WTC11 (cell line): ENCODE results near the gene CTPS2. TPM values are rescaled to one million over a fixed set of nuclear protein-coding genes. Genes with fewer than 3 reads are reported as not detected.

ENCODE experiments used
- ATAC-seq: fragments of 200-7000 bp; cut with Tn5 transposase; 2 replicates; pipeline ENCODE4 v1.10.0; 2021; ENCODE audit warnings: mild to moderate bottlenecking, moderate library complexity
- CTCF ChIA-PET: fragments of 300-600 bp; sonication (Branson Sonifier 250); formaldehyde crosslinking; loops from one replicate; lab custom pipeline; 2021; ENCODE audit warnings: antibody characterized with exemption; lab: Charles Lee
- POLR2A ChIA-PET: fragments of 350-600 bp; sonication (Branson Sonifier 250); formaldehyde crosslinking; loops from one replicate; lab custom pipeline; 2021; ENCODE audit warnings: antibody characterized with exemption; lab: Charles Lee
- DNase-seq: peaks from one replicate; pipeline ENCODE4 v3.0.0; 2021; ENCODE audit warnings: low spot score
- H3K27ac Mint-ChIP-seq: 2 replicates; pipeline ENCODE4 v1.8.0; 2021; ENCODE audit warnings: mixed read lengths
- H3K27me3 Mint-ChIP-seq: 2 replicates; pipeline ENCODE4 v1.8.0; 2021; ENCODE audit warnings: low read depth, mild to moderate bottlenecking, moderate library complexity, mixed read lengths
- H3K36me3 Mint-ChIP-seq: 2 replicates; pipeline ENCODE4 v1.8.0; 2021; ENCODE audit warnings: mixed read lengths
- H3K4me1 Mint-ChIP-seq: 2 replicates; pipeline ENCODE4 v1.8.0; 2022; ENCODE audit warnings: mixed read lengths
- H3K4me3 Mint-ChIP-seq: 2 replicates; pipeline ENCODE4 v1.8.0; 2021; ENCODE audit warnings: mild to moderate bottlenecking, moderate library complexity, mixed read lengths
- H3K9me3 Mint-ChIP-seq: 2 replicates; pipeline ENCODE4 v1.8.0; 2021; ENCODE audit warnings: mixed read lengths
- ARID4B ChIP-seq: sonication (generic); formaldehyde crosslinking; IDR thresholded peaks from 2 replicates; pipeline ENCODE4 v1.8.0; 2023; ENCODE audit warnings: missing genetic modification reagents, mild to moderate bottlenecking, borderline replicate concordance
- CBFB ChIP-seq: sonication (generic); formaldehyde crosslinking; IDR thresholded peaks from 2 replicates; pipeline ENCODE4 v1.8.1; 2022; ENCODE audit warnings: mild to moderate bottlenecking, low read depth, missing genetic modification reagents
- CDX4 ChIP-seq: fragments of 250-450 bp; sonication (Bioruptor Pico); IDR thresholded peaks from 2 replicates; pipeline ENCODE4 v1.9.0; 2021; ENCODE audit warnings: moderate library complexity, mild to moderate bottlenecking, inconsistent platforms, borderline replicate concordance
- ETV6 ChIP-seq: sonication (generic); formaldehyde crosslinking; IDR thresholded peaks from 2 replicates; pipeline ENCODE4 v1.8.1; 2022; ENCODE audit warnings: mild to moderate bottlenecking, missing genetic modification reagents
- GRHL2 ChIP-seq: fragments of 250-450 bp; sonication (Bioruptor Pico); IDR thresholded peaks from 2 replicates; pipeline ENCODE4 v1.8.0; 2022; ENCODE audit warnings: mild to moderate bottlenecking, moderate library complexity; ENCODE audit not compliant: insufficient replicate concordance, severe bottlenecking
- IRF1 ChIP-seq: sonication (generic); formaldehyde crosslinking; IDR thresholded peaks from 2 replicates; pipeline ENCODE4 v1.8.0; 2023; ENCODE audit warnings: missing genetic modification reagents
- IRF2 ChIP-seq: sonication (generic); formaldehyde crosslinking; IDR thresholded peaks from 2 replicates; pipeline ENCODE4 v1.8.0; 2022; ENCODE audit warnings: low read depth, missing genetic modification reagents, borderline replicate concordance
- JAZF1 ChIP-seq: fragments of 250-450 bp; sonication (Bioruptor Pico); IDR thresholded peaks from 2 replicates; pipeline ENCODE4 v1.9.0; 2021; ENCODE audit warnings: moderate library complexity, mild to moderate bottlenecking, inconsistent platforms
- MYBL2 ChIP-seq: sonication (generic); formaldehyde crosslinking; IDR thresholded peaks from 2 replicates; pipeline ENCODE4 v1.8.1; 2023; ENCODE audit warnings: mild to moderate bottlenecking, moderate library complexity, missing genetic modification reagents
- NR1H2 ChIP-seq: sonication (generic); formaldehyde crosslinking; IDR thresholded peaks from 2 replicates; pipeline ENCODE4 v1.9.0; 2021; ENCODE audit warnings: mild to moderate bottlenecking, moderate library complexity, missing genetic modification reagents
- NR2C2 ChIP-seq: sonication (generic); formaldehyde crosslinking; IDR thresholded peaks from 2 replicates; pipeline ENCODE4 v1.8.0; 2022; ENCODE audit warnings: mild to moderate bottlenecking, missing genetic modification reagents
- NR3C1 ChIP-seq: sonication (generic); formaldehyde crosslinking; conservative IDR thresholded peaks from 2 replicates; pipeline ENCODE4 v1.8.1; 2023; ENCODE audit warnings: low read depth, mild to moderate bottlenecking, missing genetic modification reagents
- PRDM15 ChIP-seq: sonication (generic); formaldehyde crosslinking; IDR thresholded peaks from 2 replicates; pipeline ENCODE4 v1.8.0; 2022; ENCODE audit warnings: missing genetic modification reagents
- SMAD4 ChIP-seq: sonication (generic); formaldehyde crosslinking; IDR thresholded peaks from 2 replicates; pipeline ENCODE4 v1.8.0; 2022; ENCODE audit warnings: mild to moderate bottlenecking, missing genetic modification reagents
- SP1 ChIP-seq: sonication (generic); formaldehyde crosslinking; conservative IDR thresholded peaks from 2 replicates; pipeline ENCODE4 v1.8.1; 2022; ENCODE audit warnings: missing genetic modification reagents
- ZNF121 ChIP-seq: sonication (generic); formaldehyde crosslinking; IDR thresholded peaks from 2 replicates; pipeline ENCODE4 v1.8.0; 2023; ENCODE audit warnings: missing genetic modification reagents
- ZNF263 ChIP-seq: sonication (generic); formaldehyde crosslinking; IDR thresholded peaks from 2 replicates; pipeline ENCODE4 v1.8.1; 2022; ENCODE audit warnings: low read depth, mild to moderate bottlenecking, moderate library complexity, missing genetic modification reagents
- ZNF532 ChIP-seq: fragments of 250-450 bp; sonication (Bioruptor Pico); IDR thresholded peaks from 2 replicates; pipeline ENCODE4 v1.9.0; 2021; ENCODE audit warnings: mild to moderate bottlenecking, borderline replicate concordance
- total RNA-seq: library from RNA; stranded (reverse); gene quantifications from 3 replicates; pipeline ENCODE4 v1.2.3, GENCODE V29; 2021

CTPS2 gene
- total RNA-seq, 1 experiment from 2014 or later: 23.2 TPM

GRCh38 chrX:16618422-16618821 is 94.0 kb downstream of the CTPS2 start (continued):
- TF ChIP-seq JAZF1: no peak

- Mint-ChIP-seq H3K9me3 (peaks cover 5% of the 10 kb centered on the region), H3K27me3 (no peaks in the 10 kb centered on the region), H3K4me3 (no peak overlapping the region), H3K36me3 (peaks cover 37% of the 10 kb centered on the region), H3K27ac (no peak overlapping the region), H3K4me1 (peaks cover 22% of the 10 kb centered on the region)
- no peak for ATAC-seq
- POLR2A ChIA-PET: no interaction called here
- no peak for DNase-seq
- TF ChIP-seq NR1H2 (CRISPR knock-in tag) (no peak), IRF2 (CRISPR knock-in tag) (no peak), CDX4 (no peak), SP1 (CRISPR knock-in tag) (no peak), SMAD4 (CRISPR knock-in tag) (no peak), ZNF121 (CRISPR knock-in tag) (no peak), ZNF263 (CRISPR knock-in tag) (no peak), NR2C2 (no peak), ZNF532 (CRISPR knock-in tag) (no peak)
- CTCF ChIA-PET: no interaction called here
Measured at GRCh38 chrX:16617382-16617781, 95.1 kb downstream of the CTPS2 start.

- no peaks in the 10 kb centered on the region for H3K27me3 Mint-ChIP-seq
- H3K36me3 Mint-ChIP-seq: peaks cover 37% of the 10 kb centered on the region
- DNase-seq (no peak), ATAC-seq (peak; percentile 92)
- H3K4me3 Mint-ChIP-seq: no peak overlapping the region
- POLR2A ChIA-PET: no interaction called here
- H3K9me3 Mint-ChIP-seq: peaks cover 4% of the 10 kb centered on the region; the same call in 1 of the 2 replicates
- CTCF ChIA-PET: interaction anchor here (1.0 kb wide), 1 partner anchor 168 kb away, joined by 4 read pairs; no protein-coding TSS in a partner anchor
- peak overlapping the region; percentile 84 for H3K27ac Mint-ChIP-seq
- peaks cover 27% of the 10 kb centered on the region for H3K4me1 Mint-ChIP-seq
- no peak for TF ChIP-seq NR3C1 (CRISPR knock-in tag)
- no peak for TF ChIP-seq ARID4B (CRISPR knock-in tag)
- TF ChIP-seq PRDM15 (CRISPR knock-in tag): no peak
- no peak for TF ChIP-seq ETV6 (CRISPR knock-in tag)
- no peak for TF ChIP-seq IRF1 (CRISPR knock-in tag)
- TF ChIP-seq CBFB (CRISPR knock-in tag): no peak
- TF ChIP-seq GRHL2 (CRISPR knock-in tag): no peak
- TF ChIP-seq MYBL2: no peak
Measured at GRCh38 chrX:16612257-16612897, 100.1 kb downstream of the CTPS2 start.
